ENCODE data around the gene DNAH5.

Gene DNAH5

GRCh38 chr5:13943676-13944075 is 812 bp downstream of the DNAH5 start:
- DNase-seq (ENCODE audit: low spot score) = no peak

- DNase-seq (ENCODE audit: low spot score) = no peak
Measured at GRCh38 chr5:13941468-13941867, 3.0 kb downstream of the DNAH5 start.

GRCh38 chr5:13939638-13940037 is 4.8 kb downstream of the DNAH5 start:
- no peak for DNase-seq (ENCODE audit: low spot score)

GRCh38 chr5:13934921-13935320 is 9.6 kb downstream of the DNAH5 start:
- peak; percentile 29 for DNase-seq (ENCODE audit: low spot score)

GRCh38 chr5:13934125-13934524 is 10.4 kb downstream of the DNAH5 start:
- DNase-seq (ENCODE audit: low spot score) = no peak

- no peak for DNase-seq (ENCODE audit: low spot score)
Measured at GRCh38 chr5:13932561-13932960, 11.9 kb downstream of the DNAH5 start.

- DNase-seq (ENCODE audit: low spot score) = no peak
Measured at GRCh38 chr5:13932011-13932410, 12.5 kb downstream of the DNAH5 start.

- DNase-seq (ENCODE audit: low spot score) = peak; percentile 15
Measured at GRCh38 chr5:13930541-13931171, 13.8 kb downstream of the DNAH5 start.

- DNase-seq (ENCODE audit: low spot score) = no peak
Measured at GRCh38 chr5:13926731-13927130, 17.8 kb downstream of the DNAH5 start.

GRCh38 chr5:13921578-13921977 is 22.9 kb downstream of the DNAH5 start:
- no peak for DNase-seq (ENCODE audit: low spot score)

GRCh38 chr5:13919786-13920185 is 24.7 kb downstream of the DNAH5 start:
- no peak for DNase-seq (ENCODE audit: low spot score)

GRCh38 chr5:13919087-13919486 is 25.4 kb downstream of the DNAH5 start:
- DNase-seq (ENCODE audit: low spot score) = no peak

- DNase-seq (ENCODE audit: low spot score) = no peak
Measured at GRCh38 chr5:13917061-13917460, 27.4 kb downstream of the DNAH5 start.

- no peak for DNase-seq (ENCODE audit: low spot score)
Measured at GRCh38 chr5:13913962-13914361, 30.5 kb downstream of the DNAH5 start.

GRCh38 chr5:13910637-13911288 is 33.7 kb downstream of the DNAH5 start:
- DNase-seq (ENCODE audit: low spot score) = no peak

GRCh38 chr5:13910201-13910600 is 34.3 kb downstream of the DNAH5 start:
- DNase-seq (ENCODE audit: low spot score) = no peak

GRCh38 chr5:13909271-13909670 is 35.2 kb downstream of the DNAH5 start:
- DNase-seq (ENCODE audit: low spot score) = no peak

- DNase-seq (ENCODE audit: low spot score) = no peak
Measured at GRCh38 chr5:13898569-13898968, 45.9 kb downstream of the DNAH5 start.

GRCh38 chr5:13878357-13878756 is 66.1 kb downstream of the DNAH5 start:
- DNase-seq (ENCODE audit: low spot score) = no peak

- no peak for DNase-seq (ENCODE audit: low spot score)
Measured at GRCh38 chr5:13866792-13867191, 77.7 kb downstream of the DNAH5 start.

- DNase-seq (ENCODE audit: low spot score) = no peak
Measured at GRCh38 chr5:13865312-13865711, 79.2 kb downstream of the DNAH5 start.

GRCh38 chr5:13860146-13860545 is 84.3 kb downstream of the DNAH5 start:
- DNase-seq (ENCODE audit: low spot score) = no peak

GRCh38 chr5:13859270-13860065 is 85.0 kb downstream of the DNAH5 start:
- DNase-seq (ENCODE audit: low spot score) = no peak

Data from pons (tissue), 1 donor.